NCI-H2196 (cell line): ENCODE results near the gene ZBTB6.

Experiments
- DNase-seq: peaks from one replicate; lab custom pipeline; 2025; ENCODE audit not compliant: unreplicated experiment; lab: John Stamatoyannopoulos, UW

ZBTB6 gene, protein sequence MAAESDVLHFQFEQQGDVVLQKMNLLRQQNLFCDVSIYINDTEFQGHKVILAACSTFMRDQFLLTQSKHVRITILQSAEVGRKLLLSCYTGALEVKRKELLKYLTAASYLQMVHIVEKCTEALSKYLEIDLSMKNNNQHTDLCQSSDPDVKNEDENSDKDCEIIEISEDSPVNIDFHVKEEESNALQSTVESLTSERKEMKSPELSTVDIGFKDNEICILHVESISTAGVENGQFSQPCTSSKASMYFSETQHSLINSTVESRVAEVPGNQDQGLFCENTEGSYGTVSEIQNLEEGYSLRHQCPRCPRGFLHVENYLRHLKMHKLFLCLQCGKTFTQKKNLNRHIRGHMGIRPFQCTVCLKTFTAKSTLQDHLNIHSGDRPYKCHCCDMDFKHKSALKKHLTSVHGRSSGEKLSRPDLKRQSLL

DNA sequence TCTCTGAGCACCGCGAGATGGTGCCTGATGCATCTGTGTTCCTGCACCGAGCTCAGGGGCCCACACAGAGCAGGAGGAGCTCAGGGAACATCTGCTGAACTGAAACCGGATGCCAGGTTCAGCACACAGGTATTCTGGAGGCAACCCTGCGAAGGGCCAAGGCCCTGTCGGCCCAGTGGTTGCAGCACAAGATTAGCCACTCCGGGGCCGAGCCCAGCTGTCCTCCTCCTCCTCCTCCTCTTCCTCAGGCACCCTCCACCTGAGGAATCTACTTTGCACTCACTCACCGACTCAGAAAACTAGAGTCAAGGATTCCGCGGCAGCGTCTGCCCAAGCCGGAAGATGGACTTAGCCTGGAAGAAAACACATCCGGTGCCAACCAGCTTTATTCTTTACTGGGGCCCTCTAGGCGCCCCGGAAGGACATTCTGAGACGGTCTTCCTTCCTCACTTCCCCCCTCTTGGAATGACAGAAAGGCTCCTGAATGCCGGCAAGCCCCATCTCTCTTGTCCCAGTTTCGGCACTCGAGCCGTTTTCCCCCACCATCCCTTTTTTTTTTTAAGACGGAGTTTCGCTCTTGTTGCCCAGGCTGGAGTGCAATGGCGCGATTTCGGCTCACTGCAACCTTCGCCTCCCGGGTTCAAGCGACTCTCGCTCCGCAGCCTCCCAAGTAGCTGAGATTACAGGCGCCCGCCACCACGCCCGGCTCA is at the start of gene ZBTB6:
TSS of gene ZBTB6 (minus strand) at position 360 of the 710 bp plus-strand sequence. CDS start 1,251 bp downstream, outside the sequence.
- peak; percentile 73 for DNase-seq

DNA sequence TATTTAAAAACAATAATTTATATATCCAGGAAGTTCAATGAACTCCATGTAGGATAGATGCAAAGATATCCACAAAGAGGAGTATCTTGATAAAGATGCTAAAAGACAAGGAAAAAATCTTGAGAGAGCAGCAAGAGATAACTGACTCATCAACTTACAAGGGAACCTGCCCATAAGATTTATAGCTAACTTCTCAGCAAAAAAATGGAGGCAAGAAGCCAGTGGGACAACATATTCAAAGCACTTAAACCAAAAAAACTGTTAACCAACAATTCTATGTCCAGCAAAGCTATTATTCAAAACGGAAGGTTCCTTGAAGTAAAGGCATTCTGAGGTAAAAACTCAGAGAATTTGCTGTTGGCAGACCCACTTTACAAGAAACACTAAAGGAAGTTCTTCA is 48.0 kb upstream of the ZBTB6 start:
- DNase-seq, result no peak

DNA sequence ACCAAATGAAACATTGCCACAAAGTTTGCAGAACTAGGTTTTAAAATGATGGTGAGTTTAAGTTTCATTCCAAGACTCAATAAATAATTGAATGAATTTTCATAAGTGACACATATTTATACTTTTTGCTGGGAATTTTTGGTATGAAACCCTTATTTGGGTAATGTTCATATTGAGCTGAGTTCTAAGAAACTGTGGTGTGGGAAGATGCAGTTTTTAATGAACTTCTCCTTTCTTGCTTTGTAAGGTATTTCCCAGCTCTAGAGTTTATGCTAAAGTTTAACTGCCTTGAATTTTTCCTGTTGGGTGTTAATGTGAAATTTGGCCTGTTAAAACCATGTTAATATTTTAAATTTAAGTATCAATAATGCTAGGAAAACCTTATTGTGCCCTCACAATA is 42.8 kb upstream of the ZBTB6 start:
- no peak for DNase-seq

DNA sequence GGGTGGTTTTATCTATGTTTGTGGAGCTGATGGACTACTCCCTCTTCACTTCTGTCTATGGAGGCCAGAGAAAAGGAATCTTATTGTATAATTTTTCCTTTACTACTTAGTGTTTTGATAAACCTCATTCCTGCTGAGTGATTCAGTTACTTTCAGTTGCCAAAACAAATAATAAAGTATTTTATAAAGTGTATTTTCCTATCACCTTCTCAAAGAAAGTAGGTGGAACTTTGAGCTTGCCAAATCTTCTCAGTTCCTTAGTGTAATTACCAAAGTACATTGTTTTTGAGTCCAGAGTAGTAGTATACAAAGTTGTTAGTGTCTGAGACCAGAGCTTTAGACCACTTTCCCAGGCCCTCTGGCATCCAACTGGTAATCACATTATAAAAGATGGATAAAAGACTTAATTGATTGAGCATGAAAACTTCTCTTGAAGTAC is 41.1 kb upstream of the ZBTB6 start:
- DNase-seq, result no peak

DNA sequence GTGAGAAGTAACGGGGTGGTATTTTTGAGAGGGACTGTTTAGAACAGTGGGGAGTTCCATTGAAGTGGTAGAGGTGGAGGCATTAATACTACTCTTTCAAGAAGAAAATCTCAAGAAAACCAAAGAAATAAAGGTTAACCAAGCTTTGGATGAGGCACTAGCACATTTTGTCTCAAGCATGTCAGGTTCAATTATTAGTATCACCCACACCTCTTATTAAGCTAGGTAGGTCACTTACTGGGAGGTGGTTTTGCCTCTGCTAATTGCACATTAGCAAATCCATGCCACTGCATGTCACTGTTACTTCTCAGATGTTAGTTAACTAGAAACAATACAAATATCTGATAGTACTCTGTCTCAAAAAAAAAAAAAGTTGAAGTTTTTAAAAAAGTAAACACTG is 37.9 kb upstream of the ZBTB6 start:
- no peak for DNase-seq

DNA sequence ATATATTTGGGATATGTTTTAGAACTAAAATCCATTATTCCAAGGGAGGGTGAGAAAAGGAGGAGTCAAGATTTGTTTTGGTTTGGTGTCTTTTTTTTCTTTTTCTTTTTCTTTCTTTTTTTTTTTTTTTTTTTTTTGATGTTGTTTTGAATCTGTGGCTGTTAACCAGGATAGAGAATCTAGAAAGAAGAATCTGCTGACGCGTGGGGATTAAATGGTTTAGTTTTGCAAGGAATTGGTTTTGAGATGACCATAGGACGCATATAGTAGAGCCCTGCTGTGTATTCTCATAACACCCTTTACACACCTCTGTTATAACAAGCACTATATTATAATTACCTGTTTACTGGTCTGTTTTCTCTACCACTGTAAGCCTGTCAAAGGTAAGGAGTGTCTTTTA is 37.1 kb upstream of the ZBTB6 start:
- DNase-seq, result no peak

GRCh38 chr9:122949696-122950095 is 36.6 kb upstream of the ZBTB6 start:
- DNase-seq, result no peak

- no peak for DNase-seq
Observed at GRCh38 chr9:122948313-122948712, 35.2 kb upstream of the ZBTB6 start.

- no peak for DNase-seq
Observed at GRCh38 chr9:122946461-122947005, 33.4 kb upstream of the ZBTB6 start.

DNA sequence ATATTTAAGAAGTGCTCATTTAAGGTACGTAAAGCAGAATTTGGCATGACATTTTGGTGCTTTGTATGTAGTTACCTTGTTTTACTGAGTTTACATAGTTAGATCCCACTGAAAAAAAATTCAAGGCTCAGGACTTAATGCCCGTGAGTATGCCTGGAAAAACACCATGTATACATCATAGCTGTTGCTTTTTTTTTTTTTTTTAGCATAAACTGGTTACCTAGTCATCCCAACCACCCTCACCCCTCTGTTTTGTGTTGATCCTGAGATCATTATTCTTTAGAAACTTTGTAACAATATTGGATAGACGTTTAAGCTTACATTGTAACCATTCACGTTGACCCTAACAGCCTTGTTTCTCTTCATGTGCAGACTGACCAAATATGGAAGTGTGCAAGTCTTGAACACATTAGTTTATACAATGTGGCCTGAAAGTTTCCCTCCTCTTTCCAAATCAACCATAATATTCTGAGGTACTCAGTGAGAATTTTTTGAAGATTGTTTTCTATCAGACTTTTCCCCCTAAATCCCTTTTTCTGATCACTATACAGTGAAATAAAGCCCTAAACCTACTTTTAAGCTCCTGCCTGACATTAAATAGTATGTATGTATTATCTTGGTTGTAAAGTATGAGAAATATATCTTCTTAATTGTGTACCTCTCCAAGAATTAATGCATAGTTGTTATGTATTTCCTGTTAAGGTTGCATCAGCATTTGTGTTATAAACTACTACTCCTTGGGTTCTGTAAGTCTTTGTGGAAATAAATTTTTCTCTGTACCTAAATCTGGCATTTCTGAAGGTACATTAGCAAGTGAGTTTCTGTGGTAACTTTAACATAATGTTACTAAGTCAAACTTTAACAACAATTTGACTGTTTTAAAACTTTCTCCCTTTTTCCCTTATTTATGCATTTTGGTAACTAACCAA is 32.1 kb upstream of the ZBTB6 start:
- DNase-seq, result no peak

DNA sequence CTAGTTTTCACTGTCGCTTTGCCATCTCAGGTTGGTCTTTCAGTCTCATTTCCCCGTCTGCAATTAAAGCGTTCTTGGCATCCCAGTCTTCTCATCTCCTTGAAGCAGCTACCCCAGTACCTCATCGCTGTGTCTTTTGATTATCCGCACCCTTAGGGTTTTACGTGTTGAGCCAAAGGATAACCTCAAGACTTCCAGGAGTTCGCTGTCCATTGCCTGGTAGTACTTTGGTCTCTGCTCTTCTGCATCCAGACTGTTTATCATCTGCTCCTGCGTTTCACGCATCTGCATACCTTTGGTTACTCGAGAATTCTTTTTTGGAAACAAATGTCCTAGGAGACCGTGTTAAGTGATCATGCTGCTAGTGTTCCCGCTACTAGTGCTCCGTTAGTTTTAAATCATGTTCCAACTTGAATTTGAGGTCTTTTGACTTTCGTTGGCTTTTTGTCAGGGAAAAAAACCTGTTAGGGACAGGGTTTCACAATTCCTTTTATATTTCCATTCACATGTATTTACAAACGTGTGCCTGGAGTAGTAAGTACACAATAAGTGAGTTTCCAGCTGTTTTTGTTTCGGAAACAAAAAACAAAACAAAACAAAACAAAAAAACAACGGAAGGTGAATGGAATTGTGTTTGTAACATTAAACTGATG is 28.6 kb upstream of the ZBTB6 start:
- no peak for DNase-seq

GRCh38 chr9:122940749-122941581 is 27.8 kb upstream of the ZBTB6 start, which contains the start of gene RABGAP1:
RABGAP1 (plus strand) TSS chr9:122941020; CDS start chr9:122957060, 16,040 bp downstream.
- DNase-seq, result peak; percentile 99

- DNase-seq, result no peak
Observed at GRCh38 chr9:122940454-122940748, 27.3 kb upstream of the ZBTB6 start.

GRCh38 chr9:122939601-122940000 is 26.5 kb upstream of the ZBTB6 start:
- no peak for DNase-seq

DNA sequence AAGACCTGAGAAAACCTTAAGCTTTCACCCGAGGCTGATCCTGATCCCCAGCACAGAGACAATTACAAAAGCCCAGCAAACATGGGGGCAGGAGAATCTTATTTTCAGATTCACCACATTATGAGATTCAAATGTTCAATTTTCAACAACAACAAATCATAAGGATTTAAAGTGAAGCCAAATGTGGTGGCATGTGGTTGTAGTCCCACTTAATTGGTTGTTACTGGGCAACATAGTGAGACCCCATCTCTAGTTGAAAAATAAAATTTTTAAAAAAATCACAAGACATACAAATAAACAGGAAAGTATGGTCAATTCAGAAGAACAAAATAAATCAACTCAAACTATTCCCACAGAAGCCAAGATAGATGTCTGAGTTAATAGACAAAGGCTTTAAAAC is 23.8 kb upstream of the ZBTB6 start:
- no peak for DNase-seq

DNA sequence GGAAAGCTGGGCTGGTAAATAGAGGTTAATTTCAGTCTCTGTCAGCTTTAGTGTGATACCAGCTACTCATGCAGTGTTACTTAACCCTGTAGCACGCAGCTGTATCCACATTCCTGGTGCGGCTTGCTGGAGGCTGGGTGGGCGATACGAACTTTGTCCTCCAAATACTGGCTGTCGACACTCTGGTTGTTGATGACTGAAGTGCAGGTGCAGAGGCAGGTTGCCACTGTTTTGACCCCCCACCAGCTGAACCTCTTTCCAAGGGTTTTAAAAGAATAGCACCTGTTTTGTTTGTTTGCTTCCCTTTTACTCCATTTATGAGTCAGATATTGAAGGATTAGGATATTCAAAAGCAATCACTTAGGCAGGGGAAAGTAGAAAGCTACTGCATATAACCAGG is 23.3 kb upstream of the ZBTB6 start:
- no peak for DNase-seq

DNA sequence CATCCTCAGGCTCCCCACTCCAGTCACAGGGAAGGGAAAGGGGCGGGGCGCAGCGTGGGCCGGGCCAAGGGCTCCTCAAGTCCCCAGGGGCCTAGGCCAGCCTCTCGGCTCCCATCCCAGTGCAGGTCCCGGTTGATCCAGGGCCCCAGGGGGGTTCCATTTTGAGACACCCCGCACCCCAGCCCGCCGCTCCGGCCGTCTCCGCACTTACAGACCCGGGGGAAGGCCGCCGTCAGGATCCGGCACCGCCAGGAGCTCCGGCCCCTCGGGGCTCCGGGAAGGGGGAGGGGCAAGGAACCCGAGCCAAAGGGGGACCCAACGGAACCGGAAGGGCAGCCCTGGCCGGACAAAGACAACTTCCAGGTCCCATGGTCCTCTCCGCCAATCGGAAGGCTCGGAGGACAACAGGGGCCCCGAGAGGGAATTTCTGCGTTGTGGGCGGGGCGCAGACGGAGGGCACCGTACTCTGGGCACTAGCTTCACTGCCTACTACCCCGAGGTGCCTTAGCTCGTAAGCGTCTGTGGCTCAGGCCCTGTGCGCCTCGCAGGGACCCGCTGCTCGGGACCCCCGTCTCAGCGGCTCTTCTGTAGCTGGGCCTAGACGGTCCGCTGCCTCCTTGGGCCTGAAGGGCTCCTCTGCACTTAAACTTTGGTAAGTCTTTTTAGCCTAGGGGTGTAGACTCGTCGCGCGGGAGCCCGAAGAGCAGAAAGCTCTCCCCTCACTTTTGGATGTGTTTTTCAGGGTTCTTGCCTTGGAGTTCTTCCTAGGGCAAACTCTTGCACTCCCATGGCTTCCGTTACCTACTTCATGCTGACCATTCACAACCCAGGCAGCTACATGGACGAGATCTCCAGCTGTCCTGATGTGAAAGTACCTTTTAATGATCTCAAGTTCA is 18.4 kb upstream of the ZBTB6 start, which contains the start of gene ZBTB26:
TSS of gene ZBTB26 (minus strand) at position 287 of the 896 bp plus-strand sequence. CDS start 11,578 bp downstream, outside the sequence.
- peak; percentile 92 for DNase-seq

GRCh38 chr9:122930541-122931225 is 17.6 kb upstream of the ZBTB6 start:
- no peak for DNase-seq
